ENCODE measurements around the gene FBXL19. TPM values are rescaled to one million over a fixed set of nuclear protein-coding genes. Genes with fewer than 3 reads are reported as not detected.

FBXL19 gene
- total RNA-seq, 1 experiment from 2014 or later = 84.3 TPM

DNA sequence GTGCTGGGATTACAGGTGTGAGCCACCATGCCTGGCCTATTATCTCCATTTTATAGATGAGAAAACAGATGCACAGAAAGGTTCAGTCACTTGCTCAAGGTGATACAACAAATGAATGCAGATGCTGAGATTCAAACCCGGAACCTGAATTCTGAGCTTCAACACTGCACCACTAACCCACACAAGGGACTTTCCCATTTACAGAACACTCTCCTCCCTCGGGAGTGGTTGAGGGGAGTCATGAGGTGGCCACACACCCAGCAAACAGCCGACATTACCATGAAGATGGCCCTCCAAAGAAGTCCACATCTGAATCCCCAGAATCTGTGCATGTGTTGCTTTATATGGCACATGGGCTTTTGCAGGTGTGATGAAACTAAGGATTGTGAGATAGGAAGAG, 38.6 kb upstream of the FBXL19 start:
- no peak overlapping the region; the same call in 1 of the 2 replicates for H3K27ac Mint-ChIP-seq
- TF ChIP-seq SP1 (CRISPR knock-in tag; conservative IDR thresholded peaks at IDR 0.05) = no peak
- TF ChIP-seq ZNF423 (CRISPR knock-in tag; IDR thresholded peaks at IDR 0.05) = no peak
- TF ChIP-seq, protein P1, sequence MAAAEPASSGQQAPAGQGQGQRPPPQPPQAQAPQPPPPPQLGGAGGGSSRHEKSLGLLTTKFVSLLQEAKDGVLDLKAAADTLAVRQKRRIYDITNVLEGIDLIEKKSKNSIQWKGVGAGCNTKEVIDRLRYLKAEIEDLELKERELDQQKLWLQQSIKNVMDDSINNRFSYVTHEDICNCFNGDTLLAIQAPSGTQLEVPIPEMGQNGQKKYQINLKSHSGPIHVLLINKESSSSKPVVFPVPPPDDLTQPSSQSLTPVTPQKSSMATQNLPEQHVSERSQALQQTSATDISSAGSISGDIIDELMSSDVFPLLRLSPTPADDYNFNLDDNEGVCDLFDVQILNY (CRISPR knock-in tag; IDR thresholded peaks at IDR 0.05) = no peak
- TF ChIP-seq FOXK1 (CRISPR knock-in tag; IDR thresholded peaks at IDR 0.05) = no peak
- no peak for TF ChIP-seq TP53 (CRISPR knock-in tag; IDR thresholded peaks at IDR 0.05)
- TF ChIP-seq, protein P2, sequence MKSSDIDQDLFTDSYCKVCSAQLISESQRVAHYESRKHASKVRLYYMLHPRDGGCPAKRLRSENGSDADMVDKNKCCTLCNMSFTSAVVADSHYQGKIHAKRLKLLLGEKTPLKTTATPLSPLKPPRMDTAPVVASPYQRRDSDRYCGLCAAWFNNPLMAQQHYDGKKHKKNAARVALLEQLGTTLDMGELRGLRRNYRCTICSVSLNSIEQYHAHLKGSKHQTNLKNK (CRISPR knock-in tag; IDR thresholded peaks at IDR 0.05) = no peak
- TF ChIP-seq JAZF1 (CRISPR knock-in tag; IDR thresholded peaks at IDR 0.05) = no peak
- TF ChIP-seq ZNF416 (CRISPR knock-in tag; IDR thresholded peaks at IDR 0.05) = no peak
- TF ChIP-seq RORB (CRISPR knock-in tag; IDR thresholded peaks at IDR 0.05) = no peak
- DNase-seq (ENCODE audit: low spot score) (no peak), ATAC-seq (no peak)
- H3K36me3 Mint-ChIP-seq = peaks cover 8% of the 10 kb centered on the region; the same call in 1 of the 2 replicates
- no peaks in the 10 kb centered on the region for H3K27me3 Mint-ChIP-seq (ENCODE audit: low read depth)
- POLR2A ChIA-PET = no interaction called here
- peaks cover 8% of the 10 kb centered on the region for H3K4me1 Mint-ChIP-seq
- CTCF ChIA-PET = no interaction called here
- H3K4me3 Mint-ChIP-seq = no peak overlapping the region
- no peaks in the 10 kb centered on the region for H3K9me3 Mint-ChIP-seq

DNA sequence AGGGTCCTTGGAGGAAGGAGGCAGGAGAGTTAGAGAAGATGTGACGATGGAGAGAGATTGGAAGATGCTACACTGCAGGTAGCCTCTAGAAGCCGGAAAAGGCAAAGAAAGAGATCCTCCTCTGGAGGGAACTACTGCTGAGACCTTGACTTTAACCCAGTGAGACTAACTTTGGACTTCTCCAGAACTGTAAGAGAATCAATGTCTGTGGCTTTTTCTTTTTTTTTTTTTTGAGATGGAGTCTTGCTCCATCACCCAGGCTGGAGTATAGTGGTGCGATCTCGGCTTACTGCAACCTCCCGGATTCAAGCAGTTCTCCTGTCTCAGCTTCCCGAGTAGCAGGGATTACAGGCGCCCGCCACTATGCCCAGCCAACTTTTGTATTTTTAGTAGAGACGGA, 38.2 kb upstream of the FBXL19 start:
- no peaks in the 10 kb centered on the region for H3K27me3 Mint-ChIP-seq (ENCODE audit: low read depth)
- H3K36me3 Mint-ChIP-seq = peaks cover 10% of the 10 kb centered on the region; the same call in 1 of the 2 replicates
- H3K4me1 Mint-ChIP-seq = peaks cover 8% of the 10 kb centered on the region
- no peak for TF ChIP-seq KAT7 (CRISPR knock-in tag; IDR thresholded peaks at IDR 0.05; ENCODE audit: borderline replicate concordance)
- no peak for TF ChIP-seq FOXK1 (CRISPR knock-in tag; IDR thresholded peaks at IDR 0.05)
- TF ChIP-seq ZNF423 (CRISPR knock-in tag; IDR thresholded peaks at IDR 0.05) = no peak
- TF ChIP-seq, protein P3, sequence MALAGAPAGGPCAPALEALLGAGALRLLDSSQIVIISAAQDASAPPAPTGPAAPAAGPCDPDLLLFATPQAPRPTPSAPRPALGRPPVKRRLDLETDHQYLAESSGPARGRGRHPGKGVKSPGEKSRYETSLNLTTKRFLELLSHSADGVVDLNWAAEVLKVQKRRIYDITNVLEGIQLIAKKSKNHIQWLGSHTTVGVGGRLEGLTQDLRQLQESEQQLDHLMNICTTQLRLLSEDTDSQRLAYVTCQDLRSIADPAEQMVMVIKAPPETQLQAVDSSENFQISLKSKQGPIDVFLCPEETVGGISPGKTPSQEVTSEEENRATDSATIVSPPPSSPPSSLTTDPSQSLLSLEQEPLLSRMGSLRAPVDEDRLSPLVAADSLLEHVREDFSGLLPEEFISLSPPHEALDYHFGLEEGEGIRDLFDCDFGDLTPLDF (CRISPR knock-in tag; IDR thresholded peaks at IDR 0.05) = no peak
- no peak for TF ChIP-seq GTF2I (CRISPR knock-in tag; conservative IDR thresholded peaks at IDR 0.05)
- TF ChIP-seq, protein P4, sequence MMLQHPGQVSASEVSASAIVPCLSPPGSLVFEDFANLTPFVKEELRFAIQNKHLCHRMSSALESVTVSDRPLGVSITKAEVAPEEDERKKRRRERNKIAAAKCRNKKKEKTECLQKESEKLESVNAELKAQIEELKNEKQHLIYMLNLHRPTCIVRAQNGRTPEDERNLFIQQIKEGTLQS (CRISPR knock-in tag; conservative IDR thresholded peaks at IDR 0.05) = no peak
- TF ChIP-seq, protein P5, sequence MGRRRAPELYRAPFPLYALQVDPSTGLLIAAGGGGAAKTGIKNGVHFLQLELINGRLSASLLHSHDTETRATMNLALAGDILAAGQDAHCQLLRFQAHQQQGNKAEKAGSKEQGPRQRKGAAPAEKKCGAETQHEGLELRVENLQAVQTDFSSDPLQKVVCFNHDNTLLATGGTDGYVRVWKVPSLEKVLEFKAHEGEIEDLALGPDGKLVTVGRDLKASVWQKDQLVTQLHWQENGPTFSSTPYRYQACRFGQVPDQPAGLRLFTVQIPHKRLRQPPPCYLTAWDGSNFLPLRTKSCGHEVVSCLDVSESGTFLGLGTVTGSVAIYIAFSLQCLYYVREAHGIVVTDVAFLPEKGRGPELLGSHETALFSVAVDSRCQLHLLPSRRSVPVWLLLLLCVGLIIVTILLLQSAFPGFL (CRISPR knock-in tag; IDR thresholded peaks at IDR 0.05; ENCODE audit: borderline replicate concordance) = no peak
- TF ChIP-seq GRHL2 (CRISPR knock-in tag; IDR thresholded peaks at IDR 0.05; ENCODE audit: insufficient replicate concordance, severe bottlenecking) = no peak
- TF ChIP-seq RELA (CRISPR knock-in tag; IDR thresholded peaks at IDR 0.05; ENCODE audit: borderline replicate concordance) = no peak
- TF ChIP-seq, protein P6, sequence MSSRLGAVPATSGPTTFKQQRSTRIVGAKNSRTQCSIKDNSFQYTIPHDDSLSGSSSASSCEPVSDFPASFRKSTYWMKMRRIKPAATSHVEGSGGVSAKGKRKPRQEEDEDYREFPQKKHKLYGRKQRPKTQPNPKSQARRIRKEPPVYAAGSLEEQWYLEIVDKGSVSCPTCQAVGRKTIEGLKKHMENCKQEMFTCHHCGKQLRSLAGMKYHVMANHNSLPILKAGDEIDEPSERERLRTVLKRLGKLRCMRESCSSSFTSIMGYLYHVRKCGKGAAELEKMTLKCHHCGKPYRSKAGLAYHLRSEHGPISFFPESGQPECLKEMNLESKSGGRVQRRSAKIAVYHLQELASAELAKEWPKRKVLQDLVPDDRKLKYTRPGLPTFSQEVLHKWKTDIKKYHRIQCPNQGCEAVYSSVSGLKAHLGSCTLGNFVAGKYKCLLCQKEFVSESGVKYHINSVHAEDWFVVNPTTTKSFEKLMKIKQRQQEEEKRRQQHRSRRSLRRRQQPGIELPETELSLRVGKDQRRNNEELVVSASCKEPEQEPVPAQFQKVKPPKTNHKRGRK (CRISPR knock-in tag; IDR thresholded peaks at IDR 0.05; ENCODE audit: borderline replicate concordance) = no peak
- TF ChIP-seq, protein P7, sequence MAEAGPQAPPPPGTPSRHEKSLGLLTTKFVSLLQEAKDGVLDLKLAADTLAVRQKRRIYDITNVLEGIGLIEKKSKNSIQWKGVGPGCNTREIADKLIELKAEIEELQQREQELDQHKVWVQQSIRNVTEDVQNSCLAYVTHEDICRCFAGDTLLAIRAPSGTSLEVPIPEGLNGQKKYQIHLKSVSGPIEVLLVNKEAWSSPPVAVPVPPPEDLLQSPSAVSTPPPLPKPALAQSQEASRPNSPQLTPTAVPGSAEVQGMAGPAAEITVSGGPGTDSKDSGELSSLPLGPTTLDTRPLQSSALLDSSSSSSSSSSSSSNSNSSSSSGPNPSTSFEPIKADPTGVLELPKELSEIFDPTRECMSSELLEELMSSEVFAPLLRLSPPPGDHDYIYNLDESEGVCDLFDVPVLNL (CRISPR knock-in tag; IDR thresholded peaks at IDR 0.05; ENCODE audit: borderline replicate concordance, low read depth) = no peak
- TF ChIP-seq, protein P8, sequence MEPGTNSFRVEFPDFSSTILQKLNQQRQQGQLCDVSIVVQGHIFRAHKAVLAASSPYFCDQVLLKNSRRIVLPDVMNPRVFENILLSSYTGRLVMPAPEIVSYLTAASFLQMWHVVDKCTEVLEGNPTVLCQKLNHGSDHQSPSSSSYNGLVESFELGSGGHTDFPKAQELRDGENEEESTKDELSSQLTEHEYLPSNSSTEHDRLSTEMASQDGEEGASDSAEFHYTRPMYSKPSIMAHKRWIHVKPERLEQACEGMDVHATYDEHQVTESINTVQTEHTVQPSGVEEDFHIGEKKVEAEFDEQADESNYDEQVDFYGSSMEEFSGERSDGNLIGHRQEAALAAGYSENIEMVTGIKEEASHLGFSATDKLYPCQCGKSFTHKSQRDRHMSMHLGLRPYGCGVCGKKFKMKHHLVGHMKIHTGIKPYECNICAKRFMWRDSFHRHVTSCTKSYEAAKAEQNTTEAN (CRISPR knock-in tag; IDR thresholded peaks at IDR 0.05) = no peak
- no peak for TF ChIP-seq NR2C2 (CRISPR knock-in tag; IDR thresholded peaks at IDR 0.05)
- no peak for DNase-seq (ENCODE audit: low spot score)
- ATAC-seq = no peak
- POLR2A ChIA-PET = no interaction called here
- no peak overlapping the region for H3K4me3 Mint-ChIP-seq
- H3K9me3 Mint-ChIP-seq = no peaks in the 10 kb centered on the region
- no peak overlapping the region; the same call in 1 of the 2 replicates for H3K27ac Mint-ChIP-seq
- CTCF ChIA-PET = interaction anchor here (0.9 kb wide), 1 partner anchor 41 kb away, joined by 3 read pairs; no protein-coding TSS in a partner anchor

All from WTC11 (cell line).